KG1 (cell line): Measurements from ENCODE around the gene LDAF1.
"Not testable (repeated sequence)": the region's sequence is repeated elsewhere in the genome, so short reads cannot be mapped to it uniquely, and the experiment has no call there.

ENCODE experiments used
- DNase-seq: peaks from one replicate; lab custom pipeline; 2025; lab: John Stamatoyannopoulos, UW

LDAF1 gene

DNA sequence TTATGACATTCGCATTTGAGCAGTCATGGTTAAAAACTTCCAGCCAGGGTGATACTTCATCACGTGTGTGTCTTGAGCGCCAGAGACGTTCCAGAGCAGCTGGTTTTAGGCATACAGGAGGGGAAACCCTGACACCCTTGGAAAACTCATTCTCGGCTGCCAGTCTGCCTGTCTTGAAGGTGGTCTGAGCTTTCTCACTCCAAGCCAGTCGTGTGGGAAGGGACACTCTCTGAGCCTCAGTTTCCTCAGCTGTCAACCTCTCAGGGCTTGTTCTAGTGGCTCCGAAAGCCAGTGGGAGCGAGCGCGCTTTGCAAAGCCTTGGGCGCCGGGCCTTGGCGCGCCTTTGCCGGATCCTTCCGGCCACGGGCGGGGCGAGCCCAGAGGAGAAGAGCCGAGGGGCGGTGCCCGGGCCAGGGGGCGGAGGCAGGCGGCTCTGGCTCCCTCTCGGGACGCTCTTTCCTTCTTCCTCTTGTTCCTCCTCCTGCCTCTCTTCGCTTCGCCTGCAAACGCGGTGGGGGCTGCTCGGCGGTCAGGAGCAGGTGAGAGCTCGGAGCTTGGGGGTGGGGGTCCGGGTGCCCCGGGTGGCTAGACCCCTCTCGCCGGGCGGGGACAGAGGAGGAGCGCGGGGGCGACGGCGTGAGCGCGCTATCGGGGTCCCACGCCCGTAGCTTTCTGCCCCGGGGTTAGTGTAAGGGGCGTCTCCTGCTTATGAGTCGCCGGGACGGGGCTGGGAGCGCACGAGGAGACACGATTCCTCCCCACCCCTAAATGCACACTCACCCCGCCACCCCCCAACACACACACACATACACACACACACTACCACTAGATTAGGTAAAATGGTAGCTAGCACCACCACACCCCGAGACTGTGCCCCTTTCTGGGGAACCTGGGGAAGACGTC is at the start of gene LDAF1:
Gene LDAF1, plus strand, starts transcription at position 467 of the 903 bp plus-strand sequence. CDS start 2,509 bp downstream, outside the sequence.
- peak; percentile 58 for DNase-seq

DNA sequence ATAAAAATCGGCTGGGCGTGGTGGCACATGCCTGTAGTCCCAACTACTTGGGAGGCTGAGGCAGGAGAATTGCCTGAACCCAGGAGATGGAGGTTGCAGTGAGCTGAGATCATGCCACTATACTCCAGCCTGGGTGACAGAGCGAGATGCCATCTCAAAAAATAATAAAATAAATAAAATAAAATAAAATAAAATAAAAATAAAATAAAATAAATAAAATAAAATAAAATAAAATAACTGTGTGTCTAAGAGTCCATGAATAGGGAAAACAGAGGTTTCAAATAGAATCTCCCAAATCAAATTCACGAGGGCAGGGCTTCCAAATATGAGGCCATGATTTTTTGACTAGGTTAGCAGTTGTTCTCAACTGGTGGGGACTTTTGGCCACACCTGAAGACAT is 42.9 kb upstream of the LDAF1 start:
- not testable (repeated sequence) for DNase-seq

DNA sequence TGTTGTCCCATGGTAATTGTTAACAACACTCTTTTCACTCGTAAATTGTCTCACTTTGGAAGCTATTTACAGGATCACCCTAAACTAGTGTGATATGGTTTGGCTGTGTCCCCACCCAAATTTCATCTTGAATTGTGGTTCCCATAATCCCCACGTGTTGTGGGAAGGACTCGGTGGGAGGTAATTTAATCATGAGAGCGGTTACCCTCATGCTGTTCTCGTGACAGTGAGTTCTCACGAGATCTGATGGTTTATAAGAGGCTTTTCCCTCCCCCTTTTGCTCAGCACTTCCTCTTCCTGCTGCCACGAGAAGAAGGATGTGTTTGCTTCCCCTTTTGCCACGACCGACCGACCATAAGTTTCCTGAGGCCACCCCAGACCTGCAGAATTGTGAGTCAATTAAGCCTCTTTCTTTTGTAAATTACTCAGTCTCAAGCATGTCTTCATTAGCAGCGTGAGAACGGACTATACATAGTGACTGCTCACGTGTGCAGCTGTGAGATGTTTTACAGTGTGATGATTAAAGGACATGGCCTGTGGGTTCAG is 42.3 kb upstream of the LDAF1 start:
- DNase-seq, result peak; percentile 32

DNA sequence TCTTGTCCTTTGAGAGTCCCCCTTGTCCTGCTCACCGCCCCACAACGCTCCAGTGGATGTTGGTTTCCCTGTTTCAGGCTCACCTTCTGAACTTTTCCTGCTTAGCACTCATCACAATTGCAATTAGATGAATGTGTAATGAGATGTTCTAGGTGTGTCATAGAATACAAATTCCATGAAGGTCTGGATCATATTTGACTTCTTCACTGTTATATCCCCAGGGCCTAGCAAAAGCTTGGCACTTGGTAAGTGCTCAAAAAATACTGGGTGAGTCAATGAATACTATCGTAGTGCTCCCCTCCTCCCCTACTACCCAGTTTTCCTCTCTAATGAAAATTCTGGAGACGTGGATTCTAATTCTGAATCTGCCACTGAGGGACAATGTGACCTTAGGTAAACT is 40.9 kb upstream of the LDAF1 start:
- DNase-seq, result no peak

DNA sequence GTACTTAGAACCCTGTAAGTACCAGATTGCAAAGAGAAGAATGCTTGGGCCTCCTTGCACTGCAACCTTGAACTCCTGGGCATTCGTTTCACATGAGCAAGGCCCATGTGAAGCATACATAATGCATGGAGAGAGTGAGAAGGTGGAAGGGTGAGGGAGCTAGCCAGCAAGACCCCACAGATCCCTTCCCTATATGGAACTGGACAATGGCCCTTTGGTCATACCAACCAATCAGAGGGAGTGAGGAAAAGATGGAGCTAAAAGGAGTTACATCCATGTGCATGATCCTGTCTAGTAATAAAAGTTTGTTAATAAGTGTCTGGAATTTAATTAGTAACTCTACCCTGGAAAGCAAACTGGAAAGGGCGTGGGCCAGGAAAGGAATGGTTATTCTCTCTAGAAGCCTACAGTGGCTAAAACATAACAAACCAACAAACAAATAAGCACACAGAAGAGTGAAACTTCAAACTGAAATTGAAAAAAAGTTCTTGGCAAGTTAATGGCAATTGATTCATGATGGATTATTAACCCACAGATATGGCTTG is 37.4 kb upstream of the LDAF1 start:
- no peak for DNase-seq

DNA sequence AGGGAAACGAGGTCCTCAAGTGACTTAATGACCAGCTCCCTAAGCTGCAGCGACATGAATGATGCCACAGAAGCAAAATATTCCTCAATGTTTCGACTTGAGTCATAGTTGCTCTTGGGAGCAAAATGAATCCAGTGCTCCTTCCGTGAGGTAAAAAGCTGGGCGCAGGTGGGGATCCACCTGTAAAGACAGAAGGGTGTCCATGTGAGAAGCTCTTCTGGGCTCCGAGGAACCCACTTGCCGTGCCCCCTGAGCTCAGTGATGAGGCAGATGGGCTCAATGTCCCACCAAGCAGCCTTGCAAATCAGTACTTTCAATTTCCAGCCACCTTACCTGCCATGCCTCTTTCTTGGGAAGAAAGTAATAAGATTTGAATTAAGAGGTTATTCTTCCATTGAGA is 33.3 kb upstream of the LDAF1 start:
- no peak for DNase-seq

DNA sequence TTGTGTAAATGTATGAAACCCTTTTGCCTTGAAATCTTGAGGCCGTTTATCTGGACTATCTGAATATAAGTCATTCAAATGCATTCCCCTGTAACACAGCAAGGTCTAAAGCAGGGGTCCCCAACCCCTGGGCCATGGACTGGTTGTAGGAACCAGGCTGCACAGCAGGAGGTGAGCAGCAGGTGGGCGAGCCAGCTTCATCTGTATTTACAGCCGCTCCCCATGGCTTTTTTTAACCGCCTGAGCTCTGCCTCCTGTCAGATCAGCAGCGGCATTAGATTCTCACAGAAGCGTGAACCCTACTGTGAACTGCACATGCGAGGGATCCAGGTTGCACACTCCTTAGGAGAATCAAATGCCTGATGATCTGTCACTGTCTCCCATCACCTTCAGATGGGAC is 32.0 kb upstream of the LDAF1 start:
- no peak for DNase-seq

DNA sequence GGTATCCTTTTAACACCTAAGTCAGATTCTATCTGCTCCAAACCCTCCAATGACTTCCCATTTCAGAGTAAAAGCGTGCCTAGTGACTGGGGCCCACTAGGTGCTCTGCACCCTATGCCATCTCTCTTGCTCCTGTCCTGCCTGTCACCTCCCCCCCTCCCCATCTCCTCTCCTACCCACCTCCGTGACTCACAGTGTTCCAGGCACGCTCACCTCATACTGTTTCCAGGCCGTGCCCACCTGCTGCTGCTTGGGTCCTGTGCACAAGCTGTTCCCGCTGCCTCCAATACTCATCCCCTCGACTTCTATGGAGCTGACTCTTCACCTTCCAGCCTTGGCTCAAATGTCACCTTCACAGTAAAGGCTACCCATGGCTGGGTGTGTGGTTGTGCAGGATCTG is 29.5 kb upstream of the LDAF1 start:
- no peak for DNase-seq

DNA sequence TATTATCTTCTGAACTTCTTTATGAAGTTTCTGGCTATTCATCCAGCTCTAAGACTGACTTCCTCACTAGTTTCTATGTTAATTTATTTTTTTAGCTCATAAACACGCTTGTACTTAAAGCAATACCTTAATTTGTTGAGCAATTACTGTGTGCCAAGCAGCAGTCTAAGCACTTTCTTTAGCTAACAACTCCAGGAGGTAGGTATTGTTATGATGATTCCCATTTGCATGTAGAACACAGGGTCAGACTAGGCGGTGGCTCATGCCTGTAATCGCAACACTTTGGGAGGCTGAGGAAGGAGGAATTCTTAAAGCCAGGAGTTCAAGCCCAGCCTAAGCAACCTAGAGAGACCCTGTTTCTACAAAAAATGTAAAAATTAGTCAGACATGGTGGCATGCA is 27.7 kb upstream of the LDAF1 start:
- DNase-seq, result no peak

DNA sequence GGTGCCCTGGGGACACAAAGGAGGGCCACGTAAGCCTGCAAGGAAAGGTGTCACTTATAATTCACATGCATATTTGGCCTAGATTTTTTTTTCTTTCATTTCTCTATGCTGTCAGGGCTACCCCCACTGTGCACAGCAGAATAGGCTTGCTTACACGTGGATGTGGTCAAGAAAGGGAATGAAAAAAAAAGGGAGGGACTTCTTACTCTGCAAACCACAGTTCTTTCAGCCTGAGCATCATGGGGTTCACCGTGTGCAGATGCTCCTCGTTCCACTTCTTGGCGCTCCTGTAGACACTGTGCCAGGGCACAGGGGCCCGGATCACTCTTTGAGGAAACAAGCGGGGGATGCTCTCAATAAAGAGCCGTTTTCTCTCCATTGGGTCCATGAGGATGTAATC is 24.4 kb upstream of the LDAF1 start:
- no peak for DNase-seq

DNA sequence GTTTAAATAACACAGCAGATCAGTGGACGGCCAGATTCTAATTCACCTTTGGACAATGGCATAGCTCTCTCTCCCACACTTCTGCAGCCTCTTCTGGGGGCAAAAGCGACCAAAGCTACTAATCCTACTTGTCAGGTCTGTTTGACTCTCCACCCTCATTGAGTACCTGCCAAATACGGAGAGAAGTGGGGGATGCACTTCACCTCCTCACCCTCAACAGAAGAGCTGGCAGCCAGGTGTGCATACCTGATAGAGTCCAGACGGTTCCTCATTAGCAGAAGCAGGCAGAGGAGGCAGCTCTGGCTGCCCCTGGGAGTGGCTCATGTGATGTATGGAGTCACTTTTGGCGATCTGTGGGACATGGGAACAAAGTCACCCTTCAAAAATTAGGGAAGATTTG is 12.7 kb upstream of the LDAF1 start:
- DNase-seq, result no peak

DNA sequence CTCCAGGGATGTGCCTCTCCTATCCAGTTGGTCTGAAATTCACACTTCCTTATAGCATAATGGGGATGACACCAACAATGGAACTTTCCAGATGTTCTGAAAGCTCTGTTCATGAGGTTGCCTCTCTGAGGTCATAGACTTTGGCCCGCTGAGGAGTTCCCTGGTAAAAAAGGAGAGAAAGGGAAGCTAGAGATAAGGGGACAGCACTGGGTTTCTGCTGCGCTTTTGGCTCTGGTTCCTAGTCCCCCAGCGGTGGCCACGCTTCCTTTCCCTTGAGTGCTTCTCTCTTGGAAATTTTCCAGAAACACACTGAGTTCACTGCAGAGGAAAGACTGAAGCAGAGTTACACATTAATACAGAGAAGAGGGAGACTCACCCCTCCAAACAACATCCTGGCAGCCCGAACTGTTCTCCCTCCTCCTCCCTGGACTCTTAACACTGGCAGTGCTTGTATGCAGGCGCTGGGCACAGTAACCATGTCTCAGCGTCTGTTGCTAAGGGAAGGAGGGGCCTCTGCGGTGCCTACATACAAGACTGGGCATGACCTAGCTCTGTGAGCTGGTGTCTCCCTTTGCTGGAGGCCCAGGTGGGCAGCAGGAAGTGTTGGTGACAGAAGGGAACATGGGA is 8.0 kb upstream of the LDAF1 start, which contains the start of gene DNAH3:
Gene DNAH3, minus strand, starts transcription at position 472 of the 627 bp plus-strand sequence. CDS start 527 bp downstream, outside the sequence.
- DNase-seq, result no peak

DNA sequence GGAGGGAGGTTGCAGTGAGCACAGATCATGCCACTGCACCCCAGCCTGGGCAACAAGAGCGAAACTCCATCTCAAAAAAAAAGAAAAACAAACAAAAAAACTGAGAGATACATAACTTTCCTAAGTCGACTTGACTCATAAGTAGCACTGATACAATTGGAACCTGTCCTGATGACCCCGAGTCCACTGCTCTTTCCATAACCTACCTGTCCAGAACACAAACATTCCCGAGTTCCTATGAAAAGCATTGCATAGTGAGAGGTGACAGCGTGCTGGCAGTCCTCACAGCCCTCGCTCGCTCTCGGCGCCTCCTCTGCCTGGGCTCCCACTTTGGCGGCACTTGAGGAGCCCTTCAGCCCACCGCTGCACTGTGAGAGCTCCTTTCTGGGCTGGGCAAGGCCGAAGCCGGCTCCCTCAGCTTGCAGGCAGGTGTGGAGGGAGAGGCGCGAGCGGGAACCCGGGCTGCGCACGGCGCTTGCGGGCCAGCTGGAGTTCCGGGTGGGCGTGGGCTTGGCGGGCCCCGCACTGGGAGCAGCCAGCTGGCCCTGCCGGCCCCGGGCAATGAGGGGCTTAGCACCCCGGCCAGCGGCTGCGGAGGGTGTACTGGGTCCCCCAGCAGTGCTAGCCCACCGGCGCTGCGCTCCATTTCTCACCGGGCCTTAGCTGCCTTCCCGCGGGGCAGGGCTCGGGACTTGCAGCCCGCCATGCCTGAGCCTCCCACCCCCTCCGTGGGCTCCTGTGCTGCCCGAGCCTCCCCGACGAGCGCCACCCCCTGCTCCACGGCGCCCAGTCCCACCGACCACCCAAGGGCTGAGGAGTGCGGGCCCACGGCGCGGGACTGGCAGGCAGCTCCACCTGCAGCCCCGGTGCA is 6.1 kb upstream of the LDAF1 start:
- not testable (repeated sequence) for DNase-seq

DNA sequence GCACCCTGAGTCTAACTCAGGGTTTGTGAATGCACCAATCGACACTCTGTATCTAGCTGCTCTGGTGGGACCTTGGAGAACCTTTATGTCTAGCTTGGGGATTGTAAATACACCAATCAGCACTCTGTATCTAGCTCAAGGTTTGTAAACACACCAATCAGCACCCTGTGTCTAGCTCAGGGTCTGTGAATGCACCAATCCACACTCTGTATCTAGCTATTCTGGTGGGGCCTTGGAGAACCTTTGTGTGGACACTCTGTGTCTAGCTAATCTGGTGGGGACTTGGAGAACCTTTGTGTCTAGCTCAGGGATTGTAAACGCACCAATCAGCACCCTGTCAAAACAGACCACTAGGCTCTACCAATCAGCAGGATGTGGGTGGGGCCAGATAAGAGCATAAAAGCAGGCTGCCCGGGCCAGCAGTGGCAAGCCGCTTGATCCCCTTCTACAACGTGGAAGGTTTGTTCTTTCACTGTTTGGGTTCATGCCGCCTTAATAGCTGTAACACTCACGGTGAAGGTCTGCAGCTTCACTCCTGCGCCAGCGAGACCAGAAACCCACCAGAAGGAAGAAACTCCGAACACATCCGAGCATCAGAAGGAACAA is 5.2 kb upstream of the LDAF1 start:
- DNase-seq, result not testable (repeated sequence)

DNA sequence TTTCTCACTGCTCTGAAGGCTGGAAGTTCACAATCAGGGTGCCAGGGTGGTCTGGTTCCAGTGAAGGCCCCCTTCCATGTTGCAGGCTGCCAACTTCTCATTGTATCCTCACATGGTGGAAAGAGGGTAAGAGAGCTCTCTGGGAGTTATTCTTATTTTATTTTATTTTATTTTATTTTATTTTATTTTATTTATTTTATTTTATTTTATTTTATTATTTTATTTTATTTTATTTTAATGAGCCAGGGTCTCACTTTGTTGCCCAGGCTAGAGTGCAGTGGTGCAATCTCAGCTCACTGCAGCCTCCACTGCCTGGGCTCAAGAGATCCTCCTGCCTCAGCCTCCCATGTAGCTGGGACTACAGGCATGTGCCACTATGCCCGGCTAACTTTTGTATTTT is 2.5 kb upstream of the LDAF1 start:
- DNase-seq, result not testable (repeated sequence)

DNA sequence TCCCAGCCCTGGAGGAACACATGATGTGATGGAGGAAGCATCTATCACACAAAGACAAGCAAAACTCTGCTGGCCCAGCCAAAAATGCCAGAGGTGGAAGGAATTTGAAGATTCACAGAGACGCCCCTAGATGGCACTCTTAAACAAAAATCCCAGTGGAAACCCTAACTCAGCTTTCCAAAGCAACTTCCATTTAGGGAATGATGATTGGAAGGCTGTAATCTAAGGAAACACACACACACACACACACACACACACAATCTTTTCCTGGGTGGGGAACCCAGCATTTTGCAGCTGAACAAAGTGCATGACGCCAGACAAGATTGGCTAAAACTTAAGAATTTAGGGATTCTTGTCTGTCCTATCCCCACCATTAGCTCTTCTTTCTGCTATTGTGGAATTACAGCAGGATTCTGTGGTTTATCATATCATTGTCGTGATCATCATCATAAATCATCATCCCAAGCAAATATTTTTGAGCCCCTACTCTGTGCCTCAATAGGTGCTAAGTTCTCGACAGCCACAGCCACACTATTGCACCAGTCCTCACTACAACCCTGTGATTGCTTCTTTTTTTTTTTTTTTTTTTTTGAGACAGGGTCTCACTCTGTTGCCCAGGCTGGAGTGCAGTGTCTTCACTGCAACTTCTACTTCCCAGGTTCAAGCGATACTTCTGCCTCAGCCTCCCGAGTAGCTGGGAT is 1.6 kb upstream of the LDAF1 start:
- DNase-seq, result no peak

DNA sequence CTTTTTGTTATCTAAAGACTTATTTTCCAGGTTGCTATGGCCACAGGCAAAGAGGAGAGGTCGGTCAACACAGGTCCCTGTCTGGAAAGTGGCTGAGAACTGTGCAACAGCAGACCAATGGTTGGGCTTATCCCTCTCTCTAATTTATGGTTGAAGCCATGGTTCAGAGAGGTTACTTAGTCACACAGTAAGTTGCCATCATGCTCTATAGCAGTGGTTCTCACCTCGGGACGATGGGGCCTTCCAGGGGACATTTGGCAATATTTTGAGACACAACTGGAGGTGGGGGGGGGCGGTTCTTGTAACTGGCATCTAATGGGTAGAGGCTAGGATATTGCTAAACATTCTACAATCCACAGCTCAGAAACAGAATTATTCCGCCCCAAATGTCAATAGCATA is 842 bp upstream of the LDAF1 start:
- DNase-seq, result no peak

DNA sequence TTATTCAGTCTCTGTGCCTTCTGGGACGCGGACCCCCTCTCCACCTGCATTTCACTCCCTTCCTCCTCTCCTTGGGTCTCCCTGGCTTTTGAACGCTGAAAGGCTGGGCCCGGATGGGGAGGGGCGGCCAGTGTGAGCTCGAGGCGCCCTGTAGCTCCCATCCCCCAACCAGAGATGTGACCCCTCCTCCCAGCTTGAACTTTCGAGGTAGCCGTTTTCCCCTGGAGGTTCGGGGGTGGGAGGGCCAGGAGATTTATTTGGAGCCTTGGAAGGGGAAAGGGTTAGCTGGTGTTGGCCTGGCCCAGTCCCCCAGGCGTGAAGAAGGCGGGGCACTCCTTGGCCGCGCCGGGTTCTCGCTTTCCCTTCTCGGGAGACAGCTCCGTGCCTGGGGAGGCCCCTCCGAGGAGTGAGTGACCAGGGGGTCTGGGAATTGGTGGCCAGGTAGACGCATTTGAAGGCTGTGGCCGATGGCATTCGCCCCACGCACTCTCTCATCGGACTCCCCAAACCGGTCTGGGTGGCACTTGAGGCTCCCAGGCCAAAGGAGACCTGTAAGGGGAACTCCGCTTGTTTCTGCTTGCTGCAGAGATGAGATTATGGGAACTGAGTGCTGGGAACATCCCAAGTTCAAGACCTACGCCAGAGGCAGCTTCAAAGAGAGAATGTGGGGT is 942 bp downstream of the LDAF1 start:
- DNase-seq, result no peak

DNA sequence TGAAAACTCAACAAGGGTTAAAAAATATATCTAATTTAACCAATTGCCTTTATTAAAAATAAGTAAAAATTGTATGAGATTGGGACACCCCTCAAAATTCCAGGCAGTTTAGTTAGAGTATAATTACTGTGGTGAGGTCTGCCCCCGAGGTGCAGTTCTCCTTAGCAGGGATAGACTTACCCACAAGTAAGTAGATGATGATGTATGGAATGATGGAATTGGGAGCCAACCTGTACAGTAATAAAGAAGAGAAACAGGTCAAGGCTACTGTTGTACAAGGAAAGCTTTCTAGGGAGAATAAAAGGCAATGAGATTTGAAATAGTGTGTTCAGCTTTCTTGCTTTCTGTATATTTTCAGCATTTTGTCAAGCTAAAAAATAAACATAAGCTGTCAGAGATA is 1.8 kb downstream of the LDAF1 start:
- no peak for DNase-seq

DNA sequence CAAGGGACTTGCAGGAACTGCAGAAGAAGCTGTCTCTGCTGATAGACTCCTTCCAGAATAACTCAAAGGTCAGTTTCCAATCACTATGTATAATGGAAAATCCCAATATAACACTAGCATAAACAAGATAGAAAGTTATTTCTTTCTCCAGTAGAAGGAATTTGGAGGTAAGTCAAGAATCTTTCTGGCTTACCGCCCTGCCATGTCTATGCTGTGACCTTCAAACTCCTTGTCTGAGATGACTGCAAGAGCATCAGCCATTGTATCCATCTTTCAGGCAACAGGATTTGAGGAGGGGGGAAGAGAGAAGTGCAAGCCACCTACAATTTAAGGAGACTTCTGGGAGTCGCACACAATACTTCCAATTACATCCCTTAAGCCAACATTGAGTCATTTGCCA is 2.7 kb downstream of the LDAF1 start:
- DNase-seq, result no peak
